ENCODE measurements around the gene METTL25B.

METTL25B gene

GRCh38 chr1:156703336-156703735 lies 24.9 kb upstream of the METTL25B start:
- DNase-seq, result no peak

DNA sequence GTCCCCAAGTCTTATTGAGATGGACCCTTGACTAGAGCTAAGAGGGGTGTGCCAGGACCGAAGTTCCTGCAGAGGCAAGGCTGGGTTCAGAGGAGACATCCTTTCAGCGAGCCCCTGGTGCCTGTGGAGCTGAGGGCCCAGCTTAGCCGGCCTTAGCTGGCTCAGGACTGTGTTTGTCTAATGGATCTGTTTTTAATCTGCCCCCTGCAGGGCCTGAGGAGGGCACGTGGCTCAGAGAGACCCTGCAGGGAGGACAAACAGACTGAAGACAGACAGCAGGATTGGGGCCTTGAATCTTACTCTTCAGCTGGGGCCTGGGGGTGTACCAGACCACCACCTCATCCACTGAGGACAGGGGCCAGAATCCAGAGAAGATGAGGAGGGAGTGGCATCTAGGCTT lies 24.5 kb upstream of the METTL25B start:
- DNase-seq, result no peak

DNA sequence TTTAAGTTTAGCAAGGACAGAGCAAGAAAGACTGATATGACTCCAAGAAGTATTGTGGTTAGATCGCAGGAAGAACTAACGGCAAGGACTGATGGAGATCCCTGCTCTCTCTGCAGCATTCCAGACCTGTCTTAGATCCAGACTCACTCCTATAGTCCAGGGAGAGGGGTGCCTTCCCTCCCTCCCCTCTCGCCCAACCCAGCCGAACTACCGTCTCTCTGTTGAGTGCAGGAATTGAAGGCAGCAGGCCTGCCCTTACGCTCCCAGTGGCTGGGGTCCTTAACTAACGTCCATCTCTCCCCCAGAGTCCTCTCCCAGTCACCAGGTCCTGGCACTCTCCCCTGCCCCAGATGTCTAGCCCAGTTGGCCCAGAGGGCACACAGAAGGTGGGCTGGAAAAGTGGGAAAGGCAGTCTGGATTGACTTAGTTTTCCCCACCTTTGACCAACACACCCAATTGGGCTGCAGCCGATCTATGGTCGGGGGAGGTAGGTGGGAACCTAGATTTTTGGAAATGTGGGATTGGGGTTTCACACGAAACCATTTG lies 24.0 kb upstream of the METTL25B start:
- DNase-seq, result peak; percentile 33

DNA sequence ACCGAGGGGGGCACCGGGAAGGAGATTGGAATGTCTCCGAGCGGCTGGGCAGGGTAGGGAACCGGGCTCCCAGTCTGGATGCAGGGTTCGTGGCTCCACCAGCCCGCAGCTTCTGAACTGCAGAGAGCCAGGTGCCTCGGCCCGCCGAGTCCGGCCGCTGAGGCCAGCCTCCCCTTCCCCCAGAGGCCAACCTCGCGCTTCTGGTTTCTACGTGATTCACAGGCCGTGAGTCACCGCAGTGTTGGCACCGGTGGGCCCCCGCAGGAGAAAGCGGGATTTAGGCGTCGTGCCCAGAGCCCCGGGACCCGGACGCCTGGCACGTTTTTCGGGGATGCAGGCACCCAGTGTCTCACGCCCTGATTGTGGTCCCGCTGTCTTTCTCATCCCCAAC lies 23.3 kb upstream of the METTL25B start:
- DNase-seq, result peak; percentile 65

DNA sequence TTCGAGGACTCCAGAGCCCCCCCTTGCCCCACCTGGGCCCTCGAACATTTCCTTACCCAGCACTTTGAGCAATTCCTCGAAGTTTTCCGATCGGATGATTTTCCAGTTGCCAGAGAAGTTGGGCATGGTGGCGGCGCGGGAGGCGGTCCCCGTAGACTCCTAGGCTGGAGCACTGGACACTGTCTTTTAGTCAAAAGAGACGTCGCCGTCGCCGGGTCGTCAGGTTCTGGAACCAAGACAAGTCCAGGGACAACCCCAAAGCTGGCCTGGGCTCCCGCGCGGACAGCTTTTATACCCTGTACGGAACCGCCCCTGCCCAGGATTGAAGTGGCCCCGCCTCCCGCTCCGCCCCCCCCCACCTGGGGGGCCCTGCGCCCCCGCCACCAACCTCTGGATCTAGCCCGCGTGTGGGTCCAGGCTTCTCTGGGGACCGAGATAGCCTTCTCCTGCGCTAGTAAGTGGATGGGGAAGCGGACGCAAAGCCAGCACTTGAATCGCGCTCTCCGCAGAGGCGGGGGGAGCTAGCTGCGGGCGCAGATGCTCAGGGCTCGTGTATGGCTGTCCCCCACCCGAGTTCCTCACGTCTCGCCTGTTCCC lies 22.9 kb upstream of the METTL25B start, which contains the start of gene CRABP2:
Gene CRABP2 (minus strand): TSS at position 263 of the 597 bp plus-strand sequence. CDS start 137 bp downstream, at position 126.
- DNase-seq, result no peak

DNA sequence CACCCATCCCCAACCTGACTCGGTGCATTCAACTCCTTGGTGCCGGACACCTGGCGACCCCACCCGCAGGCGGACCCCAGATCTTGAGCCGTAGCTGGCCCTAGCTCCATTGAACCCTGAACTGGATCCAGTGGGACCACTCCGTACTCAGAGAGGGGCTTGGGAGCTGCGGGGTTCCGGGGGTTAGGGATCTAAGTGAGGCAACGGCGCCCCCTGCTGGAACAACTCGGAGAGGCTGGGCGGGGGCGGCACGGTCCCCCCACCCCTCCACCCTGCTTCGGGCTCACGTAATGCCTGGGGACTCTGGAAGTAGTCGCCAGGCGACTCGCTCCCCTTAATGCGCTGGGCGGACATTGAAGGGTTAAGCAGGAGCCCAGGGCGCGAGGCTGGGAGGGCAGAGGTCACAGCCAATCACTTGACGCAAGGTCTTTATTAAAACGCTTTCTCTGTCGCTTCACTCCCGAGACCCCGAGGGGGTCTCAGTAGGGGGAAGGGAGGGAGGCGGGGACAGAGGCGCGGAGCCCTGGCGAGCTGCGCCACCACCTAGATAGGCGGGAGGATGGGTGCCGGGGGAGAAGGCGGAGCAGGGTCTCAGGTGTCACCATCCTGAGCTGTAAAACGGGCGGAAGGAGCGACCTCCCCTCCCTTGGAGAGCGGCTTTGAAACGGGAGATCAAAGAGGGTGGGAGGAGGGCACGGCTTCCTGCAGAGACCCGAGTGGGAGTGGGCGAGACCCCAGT lies 22.2 kb upstream of the METTL25B start:
- DNase-seq, result peak; percentile 91

- DNase-seq, result peak; percentile 94
Measured at GRCh38 chr1:156706657-156707416, 21.4 kb upstream of the METTL25B start.

GRCh38 chr1:156707417-156708217 lies 20.7 kb upstream of the METTL25B start:
- DNase-seq, result peak; percentile 85

- no peak for DNase-seq
Measured at GRCh38 chr1:156708218-156708661, 20.0 kb upstream of the METTL25B start.

- no peak for DNase-seq
Measured at GRCh38 chr1:156709031-156709430, 19.2 kb upstream of the METTL25B start.

- peak; percentile 88 for DNase-seq
Measured at GRCh38 chr1:156709757-156710489, 18.3 kb upstream of the METTL25B start.

DNA sequence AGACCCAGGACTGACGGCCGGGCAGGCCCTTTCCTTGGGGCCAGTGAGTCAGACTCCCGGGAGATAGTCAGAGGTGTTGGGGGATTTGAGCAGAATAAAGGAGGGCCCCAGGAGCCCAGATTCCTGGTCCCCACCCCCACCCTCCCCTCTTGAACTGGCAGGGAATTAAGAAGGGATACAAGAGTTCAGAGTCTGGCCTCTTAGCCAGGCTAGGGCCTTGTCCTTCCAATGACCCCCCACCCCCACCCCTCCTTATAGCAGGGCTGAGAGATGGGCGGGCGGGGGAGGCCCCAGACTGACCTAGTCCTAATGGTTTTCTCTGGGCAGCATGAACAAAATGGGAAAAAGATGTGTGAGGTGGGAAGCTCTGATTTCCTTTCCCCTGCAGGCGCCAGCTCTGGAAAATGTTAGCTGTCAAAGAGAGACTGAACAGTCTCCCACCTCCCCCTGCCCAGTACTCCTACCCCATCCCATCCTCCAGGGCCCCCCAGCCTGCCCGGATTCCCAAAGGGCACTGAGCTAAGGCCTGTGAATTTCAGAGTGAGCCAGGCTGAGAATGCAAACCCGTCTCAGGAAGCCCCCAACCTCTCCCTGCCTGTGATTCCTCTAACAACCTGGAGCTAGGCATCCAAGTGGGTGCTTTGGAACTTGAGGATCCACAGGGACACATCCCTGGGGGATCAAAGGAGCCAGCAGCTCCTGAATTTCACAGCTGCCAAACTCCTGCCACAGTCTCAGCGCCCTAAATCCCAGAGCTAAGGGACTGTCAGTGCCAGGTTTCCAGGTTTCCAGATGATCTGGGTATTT lies 17.1 kb upstream of the METTL25B start:
- peak; percentile 78 for DNase-seq

GRCh38 chr1:156712626-156713025 lies 15.6 kb upstream of the METTL25B start:
- no peak for DNase-seq

- DNase-seq, result no peak
Measured at GRCh38 chr1:156714830-156715229, 13.4 kb upstream of the METTL25B start.

DNA sequence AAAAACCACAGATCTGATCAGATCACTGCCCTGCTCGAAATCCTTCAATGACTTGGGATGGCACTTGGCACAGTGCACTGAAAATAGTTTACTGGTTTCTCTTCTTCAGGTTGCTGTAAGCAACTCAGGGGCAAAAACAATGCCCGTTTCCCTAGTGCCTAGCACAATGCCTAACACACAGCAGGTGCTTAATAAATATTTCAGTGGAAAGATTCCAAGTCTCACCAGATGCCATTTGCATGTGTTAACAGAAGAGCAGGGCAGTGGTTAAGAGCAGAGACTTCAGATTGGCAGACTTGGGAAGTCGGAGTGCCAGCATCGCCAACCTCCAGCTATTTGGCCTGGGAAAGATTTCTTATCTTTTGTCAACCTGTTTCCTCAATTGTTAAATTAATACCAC lies 10.9 kb upstream of the METTL25B start:
- no peak for DNase-seq

DNA sequence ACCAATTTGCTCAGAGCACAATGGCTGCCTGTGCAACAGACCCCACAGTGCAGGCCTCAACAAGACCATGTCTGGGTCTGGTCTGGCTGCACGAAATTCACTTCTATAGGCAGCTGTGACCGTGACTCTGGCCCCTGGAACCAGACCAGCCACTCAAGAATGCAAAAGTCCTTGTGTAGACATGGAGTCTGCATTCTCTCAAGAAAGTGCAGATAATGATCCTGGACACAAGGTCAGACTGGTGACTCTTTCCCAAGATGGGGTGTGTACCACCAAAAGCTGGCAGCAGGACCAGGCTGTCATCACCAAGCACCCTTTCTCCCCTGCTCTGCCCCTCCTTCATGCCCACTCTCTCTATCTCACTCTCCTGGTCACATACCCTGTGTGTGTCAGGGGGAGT lies 7.1 kb upstream of the METTL25B start:
- DNase-seq, result no peak

DNA sequence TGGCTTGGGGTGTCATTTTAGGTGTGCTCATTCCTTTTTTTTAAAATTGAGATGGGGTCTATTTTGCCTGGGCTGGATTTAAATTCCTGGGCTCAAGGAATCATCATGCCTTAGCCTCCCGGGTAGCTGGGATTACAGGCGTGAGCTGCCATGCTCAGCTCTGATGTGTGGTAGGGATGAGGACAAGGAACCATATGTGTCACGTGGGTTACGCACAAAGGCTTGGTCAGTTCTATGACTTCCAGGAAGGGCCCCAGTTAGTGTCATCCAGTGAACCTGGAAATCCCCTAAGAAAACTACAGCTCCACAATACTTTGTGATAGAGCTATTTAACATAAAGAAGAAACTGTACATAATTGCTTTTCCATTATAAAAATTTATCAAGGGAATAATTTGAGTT lies 6.7 kb upstream of the METTL25B start:
- no peak for DNase-seq

DNA sequence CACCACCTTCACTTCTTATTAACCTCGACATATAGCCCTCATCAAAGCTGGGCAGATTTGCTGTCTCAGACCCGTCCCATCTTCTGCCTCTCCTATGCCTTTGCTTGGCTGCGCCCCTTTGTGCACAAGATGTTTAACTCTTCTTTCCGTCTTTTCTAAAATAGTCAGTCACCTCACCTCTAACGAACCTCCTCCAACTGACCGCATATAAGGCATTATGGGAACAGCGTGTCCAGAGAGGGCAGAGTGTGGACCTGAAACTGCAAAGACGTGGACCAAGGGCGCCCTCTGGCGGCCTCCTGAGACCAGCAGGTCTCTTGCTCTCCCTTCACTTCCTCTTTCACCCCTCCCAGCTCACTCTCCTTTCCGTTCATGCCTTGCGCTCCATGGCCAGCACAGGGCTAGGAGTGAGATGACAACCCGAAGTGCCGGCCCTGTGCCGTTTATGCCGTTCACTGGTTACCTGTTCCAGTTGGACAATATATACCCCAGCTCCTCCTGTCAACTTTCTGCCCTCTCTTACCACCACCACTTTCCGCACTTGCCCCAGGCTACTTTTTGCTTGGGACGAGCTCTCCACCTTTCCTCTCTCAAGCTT lies 2.5 kb upstream of the METTL25B start:
- DNase-seq, result peak; percentile 93

GRCh38 chr1:156726549-156727226 lies 1.6 kb upstream of the METTL25B start:
- peak; percentile 61 for DNase-seq

DNA sequence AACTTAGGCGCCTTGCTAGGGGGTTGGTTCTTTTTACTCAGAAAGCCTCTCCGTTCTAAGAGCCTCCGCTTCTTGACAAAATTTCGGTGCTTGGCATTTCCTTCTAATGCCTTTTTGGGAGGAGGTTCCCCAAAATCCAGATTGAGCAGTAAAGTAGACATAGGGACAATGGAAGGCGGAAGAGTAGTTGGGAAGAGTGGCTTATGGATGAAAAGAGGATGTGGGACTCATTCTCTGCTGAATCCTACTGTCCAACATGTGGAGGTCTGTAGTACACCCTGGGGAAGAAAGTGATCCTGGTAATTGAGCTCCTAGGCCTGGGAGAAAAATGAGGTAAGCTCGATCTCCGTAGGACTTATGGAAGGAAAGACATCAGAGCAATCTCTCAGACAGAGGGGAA lies 777 bp upstream of the METTL25B start:
- DNase-seq, result no peak

Data from femur (tissue), 1 donor.